ENCODE results near the gene TDRD10. TPM values are rescaled to one million over a fixed set of nuclear protein-coding genes. Genes with fewer than 3 reads are reported as not detected.

Gene TDRD10
- total and polyA plus RNA-seq, 2 of the 8 experiments (the other 6 are each of a cell fraction or from before 2014, with no cell fraction given) = 0.15 to 0.27 TPM

DNA sequence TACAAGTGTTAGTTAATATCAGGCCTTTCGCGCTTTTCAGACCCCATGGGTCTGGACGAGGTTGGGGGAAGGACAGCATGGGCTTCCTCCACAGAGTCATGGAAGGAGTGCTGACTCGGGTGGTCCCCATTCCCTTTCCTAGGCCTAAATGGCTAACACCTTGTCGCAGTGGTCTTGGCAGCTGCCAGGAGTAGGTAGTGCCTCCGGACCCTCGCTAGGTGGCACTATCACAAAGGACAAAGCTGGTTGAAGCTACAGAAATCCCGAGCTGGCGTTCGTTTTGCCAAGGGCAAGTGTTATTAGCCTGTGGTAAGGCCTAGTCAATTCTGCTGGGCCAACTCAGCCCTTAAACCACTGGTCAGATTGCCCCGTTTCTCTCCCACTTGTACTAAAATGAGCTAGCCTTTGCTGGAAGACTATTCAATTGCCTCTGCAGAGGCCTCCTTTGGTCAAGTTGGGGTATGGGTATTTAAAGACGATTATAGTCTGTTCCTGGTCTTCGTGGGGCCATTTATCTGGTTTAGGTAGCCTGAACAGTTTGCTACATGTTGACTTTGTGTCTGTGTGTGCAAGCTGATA lies 57.5 kb downstream of the TDRD10 start (continued):
- TF ChIP-seq KDM5A (IDR thresholded peaks at IDR 0.05; ENCODE audit: low read length) = no peak
- no peak for TF ChIP-seq SP4 (IDR thresholded peaks at IDR 0.05; ENCODE audit: low read length)
- no peak for TF ChIP-seq MAFK (IDR thresholded peaks at IDR 0.05; ENCODE audit: low read depth, low read length)
- TF ChIP-seq BRCA1 (IDR thresholded peaks at IDR 0.05; ENCODE audit: low read depth, low read length) = no peak
- TF ChIP-seq, protein P1, sequence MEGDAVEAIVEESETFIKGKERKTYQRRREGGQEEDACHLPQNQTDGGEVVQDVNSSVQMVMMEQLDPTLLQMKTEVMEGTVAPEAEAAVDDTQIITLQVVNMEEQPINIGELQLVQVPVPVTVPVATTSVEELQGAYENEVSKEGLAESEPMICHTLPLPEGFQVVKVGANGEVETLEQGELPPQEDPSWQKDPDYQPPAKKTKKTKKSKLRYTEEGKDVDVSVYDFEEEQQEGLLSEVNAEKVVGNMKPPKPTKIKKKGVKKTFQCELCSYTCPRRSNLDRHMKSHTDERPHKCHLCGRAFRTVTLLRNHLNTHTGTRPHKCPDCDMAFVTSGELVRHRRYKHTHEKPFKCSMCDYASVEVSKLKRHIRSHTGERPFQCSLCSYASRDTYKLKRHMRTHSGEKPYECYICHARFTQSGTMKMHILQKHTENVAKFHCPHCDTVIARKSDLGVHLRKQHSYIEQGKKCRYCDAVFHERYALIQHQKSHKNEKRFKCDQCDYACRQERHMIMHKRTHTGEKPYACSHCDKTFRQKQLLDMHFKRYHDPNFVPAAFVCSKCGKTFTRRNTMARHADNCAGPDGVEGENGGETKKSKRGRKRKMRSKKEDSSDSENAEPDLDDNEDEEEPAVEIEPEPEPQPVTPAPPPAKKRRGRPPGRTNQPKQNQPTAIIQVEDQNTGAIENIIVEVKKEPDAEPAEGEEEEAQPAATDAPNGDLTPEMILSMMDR (IDR thresholded peaks at IDR 0.05; ENCODE audit: control extremely low read depth in 1 of 3, insufficient read depth in 1 of 3, low read depth in 1 of 3, low read length in 3 of 3) = peak; percentile 84 to 99 (median 87)
- TF ChIP-seq CBX8 (IDR thresholded peaks at IDR 0.05; ENCODE audit: borderline replicate concordance, low read depth, low read length) = no peak
- TF ChIP-seq RXRA (IDR thresholded peaks at IDR 0.05; ENCODE audit: insufficient read depth, low read depth, low read length) = no peak
- no peak for TF ChIP-seq EZH2 (IDR thresholded peaks at IDR 0.05; ENCODE audit: low read depth, low read length, severe bottlenecking)
- TF ChIP-seq GTF2F1 (IDR thresholded peaks at IDR 0.05; ENCODE audit: borderline replicate concordance, low read depth, low read length) = peak; percentile 55; the same call in 1 of the 2 replicates
- TF ChIP-seq CHD2 (IDR thresholded peaks at IDR 0.05; ENCODE audit: low read length) = peak; percentile 26; the same call in 1 of the 2 replicates
- TF ChIP-seq, protein P2, sequence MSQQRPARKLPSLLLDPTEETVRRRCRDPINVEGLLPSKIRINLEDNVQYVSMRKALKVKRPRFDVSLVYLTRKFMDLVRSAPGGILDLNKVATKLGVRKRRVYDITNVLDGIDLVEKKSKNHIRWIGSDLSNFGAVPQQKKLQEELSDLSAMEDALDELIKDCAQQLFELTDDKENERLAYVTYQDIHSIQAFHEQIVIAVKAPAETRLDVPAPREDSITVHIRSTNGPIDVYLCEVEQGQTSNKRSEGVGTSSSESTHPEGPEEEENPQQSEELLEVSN (IDR thresholded peaks at IDR 0.05) = no peak
- no peak for TF ChIP-seq SIRT6 (IDR thresholded peaks at IDR 0.05; ENCODE audit: low read length)
- TF ChIP-seq SP1 (IDR thresholded peaks at IDR 0.05; ENCODE audit: low read depth, low read length) = no peak
- no peak for TF ChIP-seq CHD1 (IDR thresholded peaks at IDR 0.05; ENCODE audit: low read depth, low read length)
- TF ChIP-seq CREB1 (IDR thresholded peaks at IDR 0.05) = peak; percentile 34; the same call in 1 of the 2 replicates
- no peak; the same call in 1 of the 2 replicates for TF ChIP-seq TCF12 (IDR thresholded peaks at IDR 0.05; ENCODE audit: low read depth, low read length)
- no peak for TF ChIP-seq JUND (IDR thresholded peaks at IDR 0.05; ENCODE audit: low read length)
- no peak for TF ChIP-seq SUZ12 (IDR thresholded peaks at IDR 0.05; ENCODE audit: low read length)
- TF ChIP-seq, protein P3, sequence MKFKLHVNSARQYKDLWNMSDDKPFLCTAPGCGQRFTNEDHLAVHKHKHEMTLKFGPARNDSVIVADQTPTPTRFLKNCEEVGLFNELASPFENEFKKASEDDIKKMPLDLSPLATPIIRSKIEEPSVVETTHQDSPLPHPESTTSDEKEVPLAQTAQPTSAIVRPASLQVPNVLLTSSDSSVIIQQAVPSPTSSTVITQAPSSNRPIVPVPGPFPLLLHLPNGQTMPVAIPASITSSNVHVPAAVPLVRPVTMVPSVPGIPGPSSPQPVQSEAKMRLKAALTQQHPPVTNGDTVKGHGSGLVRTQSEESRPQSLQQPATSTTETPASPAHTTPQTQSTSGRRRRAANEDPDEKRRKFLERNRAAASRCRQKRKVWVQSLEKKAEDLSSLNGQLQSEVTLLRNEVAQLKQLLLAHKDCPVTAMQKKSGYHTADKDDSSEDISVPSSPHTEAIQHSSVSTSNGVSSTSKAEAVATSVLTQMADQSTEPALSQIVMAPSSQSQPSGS (IDR thresholded peaks at IDR 0.05; ENCODE audit: low read length) = no peak
- no peak; a peak in 1 of 3 replicates for TF ChIP-seq EP300 (IDR thresholded peaks at IDR 0.05; ENCODE audit: borderline replicate concordance in 1 of 2, low read depth in 2 of 2, low read length in 2 of 2)
- TF ChIP-seq RFX5 (IDR thresholded peaks at IDR 0.05; ENCODE audit: borderline replicate concordance, low read depth, low read length) = no peak

Data from H1 (cell line).